GM12865 (cell line): ENCODE results near the gene PLA2G4F.

Source experiments
- DNase-seq: peaks from one replicate; pipeline ENCODE4 v3.0.0; 2010; ENCODE audit warnings: low read depth
- H3K4me3 ChIP-seq: 2 replicates; pipeline ENCODE4 v1.5.1; 2011; ENCODE audit warnings: mild to moderate bottlenecking, low read depth, low read length, control low read depth
- CTCF ChIP-seq: IDR thresholded peaks from 2 replicates; pipeline ENCODE4 v1.5.1; 2011; ENCODE audit warnings: low read length, control low read depth, low read depth, inconsistent platforms; ENCODE audit not compliant: insufficient read depth; ENCODE audit errors: missing control alignments

Gene PLA2G4F

GRCh38 chr15:42123546-42123945 lies 32.9 kb downstream of the PLA2G4F start:
- no peak overlapping the region for H3K4me3 ChIP-seq
- no peak for DNase-seq
- no peak for TF ChIP-seq CTCF

- TF ChIP-seq CTCF, result no peak
- no peak for DNase-seq
- no peak overlapping the region for H3K4me3 ChIP-seq
Observed at GRCh38 chr15:42121682-42122081, 34.8 kb downstream of the PLA2G4F start.

DNA sequence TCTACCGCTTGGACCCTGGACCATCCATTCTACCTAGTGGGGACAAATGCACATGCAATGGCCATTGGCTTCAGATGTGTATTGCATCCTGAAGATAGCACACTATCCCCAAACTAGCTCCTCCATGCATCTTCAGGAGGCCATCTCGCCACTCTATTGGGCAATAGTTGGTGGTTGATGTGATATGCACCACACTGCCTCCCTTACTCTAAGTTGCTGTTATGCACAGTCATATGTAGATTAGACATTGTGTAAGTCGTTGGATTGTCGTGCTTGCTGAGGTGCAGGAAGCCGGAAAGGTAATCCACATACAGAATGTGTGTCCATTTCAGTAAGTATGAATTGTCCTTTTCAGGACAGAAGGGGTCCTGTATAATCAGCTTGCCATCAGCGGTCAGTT lies 35.4 kb downstream of the PLA2G4F start:
- H3K4me3 ChIP-seq, result no peak overlapping the region
- no peak for DNase-seq
- TF ChIP-seq CTCF, result no peak

DNA sequence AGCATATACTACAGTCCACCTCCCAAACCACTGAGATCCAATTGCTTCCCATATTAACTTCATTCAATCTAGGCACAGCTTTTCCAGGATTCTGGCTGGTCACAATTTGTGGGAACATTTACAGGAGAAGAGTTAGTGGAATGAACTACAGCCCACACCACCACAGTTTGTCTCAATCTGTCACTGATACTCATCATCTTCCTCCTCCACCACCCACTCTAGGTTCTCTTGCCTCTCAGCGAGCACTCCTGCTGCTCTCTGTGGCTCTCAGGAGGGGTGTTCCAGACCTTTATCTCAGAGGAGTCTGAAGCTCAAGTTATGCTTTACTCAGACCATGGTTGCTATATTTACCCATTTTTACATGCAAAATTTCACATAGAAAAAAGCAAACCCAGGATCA lies 36.2 kb downstream of the PLA2G4F start:
- no peak for TF ChIP-seq CTCF
- DNase-seq, result no peak
- H3K4me3 ChIP-seq, result no peak overlapping the region

- H3K4me3 ChIP-seq, result no peak overlapping the region
- no peak for TF ChIP-seq CTCF
- DNase-seq, result no peak
Observed at GRCh38 chr15:42119446-42119760, 37.0 kb downstream of the PLA2G4F start.

DNA sequence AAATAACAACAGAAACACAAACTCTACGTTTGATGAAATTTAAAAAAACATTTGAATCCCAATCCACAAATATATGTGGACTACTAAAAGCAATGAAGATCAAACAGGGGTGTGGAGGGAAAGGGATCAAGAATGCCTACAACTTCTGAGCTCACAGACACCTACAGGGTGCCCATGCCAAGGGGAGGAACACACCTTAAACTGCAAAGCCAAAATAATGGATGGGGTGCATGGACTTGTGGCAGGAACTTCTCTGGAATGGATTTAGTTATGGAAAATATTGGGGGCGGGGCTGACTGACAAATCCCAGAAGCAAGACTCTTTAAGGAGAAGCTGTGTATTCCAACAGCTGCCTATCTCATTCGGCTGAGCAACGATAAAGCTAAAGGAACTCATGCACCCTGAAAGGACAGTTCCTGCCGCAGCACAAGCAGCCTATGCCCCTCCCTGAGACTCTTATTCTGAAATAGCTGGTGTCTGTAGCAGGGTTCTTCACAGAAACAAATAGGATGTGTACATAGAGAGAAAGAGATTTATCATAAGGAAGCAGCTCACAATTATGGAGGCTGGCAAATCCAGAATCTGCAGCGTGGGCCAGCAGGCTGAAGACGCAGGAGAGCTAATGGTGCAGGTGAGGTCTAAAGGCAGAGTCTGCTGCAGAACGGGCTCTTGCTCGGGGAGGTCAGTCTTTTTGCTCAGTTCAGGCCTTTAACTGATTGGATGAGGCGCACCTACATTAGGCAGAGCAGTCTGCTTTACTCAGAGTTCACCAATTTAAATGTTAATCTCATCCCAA lies 37.6 kb downstream of the PLA2G4F start:
- no peak for TF ChIP-seq CTCF
- H3K4me3 ChIP-seq, result no peak overlapping the region

DNA sequence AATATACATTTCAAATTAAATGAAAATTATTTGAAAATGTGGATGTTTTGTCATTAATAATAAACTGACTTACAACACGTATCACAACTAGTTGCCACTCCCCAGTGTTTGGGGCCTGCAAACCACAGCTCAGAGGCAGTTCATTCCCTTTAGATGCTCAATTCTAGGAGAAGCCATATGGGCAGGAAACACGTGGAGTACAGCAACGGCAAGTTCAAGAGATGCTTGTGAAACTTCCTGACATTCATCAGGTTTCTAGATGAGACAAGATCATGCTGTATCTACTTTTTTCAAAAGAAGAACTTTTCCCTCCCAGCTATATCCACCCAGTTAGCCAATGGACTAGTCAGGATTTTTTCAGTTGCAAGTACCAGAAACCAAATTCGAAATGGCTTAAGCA lies 44.5 kb downstream of the PLA2G4F start:
- H3K4me3 ChIP-seq, result no peak overlapping the region
- no peak for DNase-seq
- TF ChIP-seq CTCF, result no peak

More for the DNA sequence above, 37.6 kb downstream of the PLA2G4F start:
- DNase-seq, result no peak
